HepG2 (cell line): Measurements from ENCODE around the gene TMEM198. TPM values are rescaled to one million over a fixed set of nuclear protein-coding genes. Genes with fewer than 3 reads are reported as not detected.

Source experiments
- AKNA ChIP-seq: sonication (generic); formaldehyde crosslinking; IDR thresholded peaks from 2 replicates; pipeline ENCODE4 v1.4.0; 2020; ENCODE audit warnings: missing genetic modification reagents, borderline replicate concordance
- DR1 ChIP-seq: sonication (generic); formaldehyde crosslinking; IDR thresholded peaks from 2 replicates; pipeline ENCODE4 v1.8.0; 2021; ENCODE audit warnings: mild to moderate bottlenecking, missing genetic modification reagents, inconsistent platforms
- HOXA3 ChIP-seq: sonication (generic); formaldehyde crosslinking; IDR thresholded peaks from 2 replicates; pipeline ENCODE4 v1.5.0; 2020; ENCODE audit warnings: missing genetic modification reagents
- IRX3 ChIP-seq: sonication (generic); formaldehyde crosslinking; IDR thresholded peaks from 2 replicates; pipeline ENCODE4 v1.8.1; 2023; ENCODE audit warnings: mild to moderate bottlenecking, low read depth, missing genetic modification reagents, borderline replicate concordance
- MLXIP ChIP-seq: sonication (generic); formaldehyde crosslinking; IDR thresholded peaks from 2 replicates; pipeline ENCODE4 v1.9.0; 2021; ENCODE audit warnings: missing genetic modification reagents, borderline replicate concordance
- NCOA2 ChIP-seq: sonication (generic); formaldehyde crosslinking; IDR thresholded peaks from 2 replicates; pipeline ENCODE4 v1.8.0; 2022; ENCODE audit warnings: inconsistent platforms
- PAF1 ChIP-seq: IDR thresholded peaks from 2 replicates; pipeline ENCODE4 v1.6.1; 2016; ENCODE audit warnings: missing genetic modification reagents, missing compliant biosample characterization
- TAF1 ChIP-seq: sonication (generic); formaldehyde crosslinking; IDR thresholded peaks from 2 replicates; pipeline ENCODE4 v1.4.0; 2020; ENCODE audit warnings: missing genetic modification reagents
- TEAD3 ChIP-seq: optimal IDR thresholded peaks from 2 replicates; pipeline ENCODE3; 2016; ENCODE audit warnings: borderline replicate concordance
- THAP11 ChIP-seq: IDR thresholded peaks from 2 replicates; pipeline ENCODE4 v1.6.1; 2016; ENCODE audit warnings: missing biosample characterization, missing genetic modification reagents
- UBTF ChIP-seq: sonication (generic); formaldehyde crosslinking; IDR thresholded peaks from 2 replicates; pipeline ENCODE4 v1.4.0; 2020; ENCODE audit warnings: mild to moderate bottlenecking, missing genetic modification reagents
- YY1 ChIP-seq: IDR thresholded peaks from 2 replicates; pipeline ENCODE4 v1.6.1; 2011; ENCODE audit warnings: low read length, low read depth, moderate library complexity, mild to moderate bottlenecking; ENCODE audit not compliant: insufficient read depth, insufficient replicate concordance
- ZNF251 ChIP-seq: sonication (generic); formaldehyde crosslinking; IDR thresholded peaks from 2 replicates; pipeline ENCODE4 v1.9.0; 2021; ENCODE audit warnings: mild to moderate bottlenecking, missing genetic modification reagents
- ZNF563 ChIP-seq: sonication (generic); formaldehyde crosslinking; IDR thresholded peaks from 2 replicates; pipeline ENCODE4 v1.8.0; 2022; ENCODE audit warnings: mild to moderate bottlenecking, moderate library complexity, missing genetic modification reagents
- ZNF619 ChIP-seq: sonication (generic); formaldehyde crosslinking; IDR thresholded peaks from 2 replicates; pipeline ENCODE4 v1.4.0; 2020; ENCODE audit warnings: mild to moderate bottlenecking, missing genetic modification reagents
- polyA plus RNA-seq, 8 experiments: library from polyadenylated mRNA; depleted of rRNA in 3 of 8; stranded (reverse) in 7 of 8; unstranded in 1 of 8; fragments of >200 nt; fragmentation: Illumina TruSeq in 4 of 8; extraction: Trizol in 4 of 8; gene quantifications; 2 replicates each; pipeline versions ENCODE4 v1.2.1 to v1.2.3, GENCODE V29; 2011 to 2016; ENCODE audit warnings: low read depth in 4 of 8, missing spikeins in 1 of 8, mixed read lengths in 1 of 8; ENCODE audit not compliant: insufficient read depth in 1 of 8
- total RNA-seq, 5 experiments: library from RNA; depleted of rRNA; stranded (reverse); fragments of >200 nt; fragmentation: Illumina TruSeq; extraction: Trizol; gene quantifications; 2 replicates each; pipeline ENCODE4 v1.2.3, GENCODE V29; 2016; ENCODE audit warnings: low read depth in 1 of 5
- TF ChIP-seq, protein P1 (sequence below): sonication (generic); formaldehyde crosslinking; IDR thresholded peaks from 2 replicates; pipeline ENCODE4 v1.5.0; 2020; ENCODE audit warnings: missing genetic modification reagents, mild to moderate bottlenecking, borderline replicate concordance

The TMEM198 gene
- total and polyA plus RNA-seq, 2 of the 13 experiments (the other 11 are each of a cell fraction or from before 2014, with no cell fraction given) = 17.3 to 23.5 TPM

GRCh38 chr2:219542931-219543595, 765 bp upstream of the TMEM198 start (continued):
- TF ChIP-seq ZNF619 (CRISPR knock-in tag) (0 out of 2 replicates have a peak, but pooled peaks have one; percentile 16), ZNF563 (CRISPR knock-in tag) (peak; percentile 84), NCOA2 (CRISPR knock-in tag) (no peak), IRX3 (CRISPR knock-in tag) (0 out of 2 replicates have a peak, but pooled peaks have one; percentile 29), TEAD3 (CRISPR knock-in tag) (peak; percentile 55), THAP11 (CRISPR knock-in tag) (peak; percentile 36; the same call in 1 of the 2 replicates), PAF1 (CRISPR knock-in tag) (no peak), HOXA3 (CRISPR knock-in tag) (no peak), YY1 (no peak), AKNA (CRISPR knock-in tag) (no peak), ZNF251 (no peak), UBTF (peak; percentile 84), MLXIP (CRISPR knock-in tag) (no peak), DR1 (CRISPR knock-in tag) (0 out of 2 replicates have a peak, but pooled peaks have one; percentile 21), TAF1 (CRISPR knock-in tag) (no peak; the same call in 1 of the 2 replicates)
- TF ChIP-seq, protein P1, sequence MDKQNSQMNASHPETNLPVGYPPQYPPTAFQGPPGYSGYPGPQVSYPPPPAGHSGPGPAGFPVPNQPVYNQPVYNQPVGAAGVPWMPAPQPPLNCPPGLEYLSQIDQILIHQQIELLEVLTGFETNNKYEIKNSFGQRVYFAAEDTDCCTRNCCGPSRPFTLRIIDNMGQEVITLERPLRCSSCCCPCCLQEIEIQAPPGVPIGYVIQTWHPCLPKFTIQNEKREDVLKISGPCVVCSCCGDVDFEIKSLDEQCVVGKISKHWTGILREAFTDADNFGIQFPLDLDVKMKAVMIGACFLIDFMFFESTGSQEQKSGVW (CRISPR knock-in tag) = no peak
